H1 (cell line): ENCODE results near the gene LRP5. TPM values are rescaled to one million over a fixed set of nuclear protein-coding genes. Genes with fewer than 3 reads are reported as not detected.

Experiments used
- PHF8 ChIP-seq: fragments of 200-600 bp; sonication (generic); conservative IDR thresholded peaks from 2 replicates; pipeline ENCODE4 v1.7.1; 2012; ENCODE audit warnings: low read depth, mild to moderate bottlenecking, inconsistent platforms, low read length, moderate library complexity
- polyA plus RNA-seq, 7 experiments: library from polyadenylated mRNA; depleted of rRNA in 3 of 7; stranded (reverse) in 5 of 7; unstranded in 2 of 7; fragments of >200 nt in 5 of 7; fragments of 200-250 nt in 2 of 7; gene quantifications; 1 replicate in 5 of 7; 2 replicates in 1 of 7; 4 replicates in 1 of 7; pipeline versions ENCODE4 v1.2.1 to v1.2.3, GENCODE V29; 2011 to 2013; ENCODE audit warnings: missing spikeins in 2 of 7, mixed read lengths in 2 of 7
- total RNA-seq: library from RNA; stranded (reverse); fragmentation: NEBNext Ultra II Directional; extraction: Animal tissue kit (Norgen Biotek cat#: 25700); gene quantifications from 2 replicates; pipeline ENCODE4 v1.2.1, GENCODE V29; 2021
- TF ChIP-seq, protein P1 (sequence below): fragments of 300-600 bp; sonication (generic); IDR thresholded peaks from 2 replicates; pipeline ENCODE4 v1.7.1; 2012; ENCODE audit warnings: low read length, moderate library complexity, mild to moderate bottlenecking, inconsistent platforms; ENCODE audit not compliant: insufficient replicate concordance

LRP5 gene
- total and polyA plus RNA-seq, 2 of the 8 experiments (the other 6 are each of a cell fraction or from before 2014, with no cell fraction given): 19.0 to 38.9 TPM

- TF ChIP-seq, protein P1, sequence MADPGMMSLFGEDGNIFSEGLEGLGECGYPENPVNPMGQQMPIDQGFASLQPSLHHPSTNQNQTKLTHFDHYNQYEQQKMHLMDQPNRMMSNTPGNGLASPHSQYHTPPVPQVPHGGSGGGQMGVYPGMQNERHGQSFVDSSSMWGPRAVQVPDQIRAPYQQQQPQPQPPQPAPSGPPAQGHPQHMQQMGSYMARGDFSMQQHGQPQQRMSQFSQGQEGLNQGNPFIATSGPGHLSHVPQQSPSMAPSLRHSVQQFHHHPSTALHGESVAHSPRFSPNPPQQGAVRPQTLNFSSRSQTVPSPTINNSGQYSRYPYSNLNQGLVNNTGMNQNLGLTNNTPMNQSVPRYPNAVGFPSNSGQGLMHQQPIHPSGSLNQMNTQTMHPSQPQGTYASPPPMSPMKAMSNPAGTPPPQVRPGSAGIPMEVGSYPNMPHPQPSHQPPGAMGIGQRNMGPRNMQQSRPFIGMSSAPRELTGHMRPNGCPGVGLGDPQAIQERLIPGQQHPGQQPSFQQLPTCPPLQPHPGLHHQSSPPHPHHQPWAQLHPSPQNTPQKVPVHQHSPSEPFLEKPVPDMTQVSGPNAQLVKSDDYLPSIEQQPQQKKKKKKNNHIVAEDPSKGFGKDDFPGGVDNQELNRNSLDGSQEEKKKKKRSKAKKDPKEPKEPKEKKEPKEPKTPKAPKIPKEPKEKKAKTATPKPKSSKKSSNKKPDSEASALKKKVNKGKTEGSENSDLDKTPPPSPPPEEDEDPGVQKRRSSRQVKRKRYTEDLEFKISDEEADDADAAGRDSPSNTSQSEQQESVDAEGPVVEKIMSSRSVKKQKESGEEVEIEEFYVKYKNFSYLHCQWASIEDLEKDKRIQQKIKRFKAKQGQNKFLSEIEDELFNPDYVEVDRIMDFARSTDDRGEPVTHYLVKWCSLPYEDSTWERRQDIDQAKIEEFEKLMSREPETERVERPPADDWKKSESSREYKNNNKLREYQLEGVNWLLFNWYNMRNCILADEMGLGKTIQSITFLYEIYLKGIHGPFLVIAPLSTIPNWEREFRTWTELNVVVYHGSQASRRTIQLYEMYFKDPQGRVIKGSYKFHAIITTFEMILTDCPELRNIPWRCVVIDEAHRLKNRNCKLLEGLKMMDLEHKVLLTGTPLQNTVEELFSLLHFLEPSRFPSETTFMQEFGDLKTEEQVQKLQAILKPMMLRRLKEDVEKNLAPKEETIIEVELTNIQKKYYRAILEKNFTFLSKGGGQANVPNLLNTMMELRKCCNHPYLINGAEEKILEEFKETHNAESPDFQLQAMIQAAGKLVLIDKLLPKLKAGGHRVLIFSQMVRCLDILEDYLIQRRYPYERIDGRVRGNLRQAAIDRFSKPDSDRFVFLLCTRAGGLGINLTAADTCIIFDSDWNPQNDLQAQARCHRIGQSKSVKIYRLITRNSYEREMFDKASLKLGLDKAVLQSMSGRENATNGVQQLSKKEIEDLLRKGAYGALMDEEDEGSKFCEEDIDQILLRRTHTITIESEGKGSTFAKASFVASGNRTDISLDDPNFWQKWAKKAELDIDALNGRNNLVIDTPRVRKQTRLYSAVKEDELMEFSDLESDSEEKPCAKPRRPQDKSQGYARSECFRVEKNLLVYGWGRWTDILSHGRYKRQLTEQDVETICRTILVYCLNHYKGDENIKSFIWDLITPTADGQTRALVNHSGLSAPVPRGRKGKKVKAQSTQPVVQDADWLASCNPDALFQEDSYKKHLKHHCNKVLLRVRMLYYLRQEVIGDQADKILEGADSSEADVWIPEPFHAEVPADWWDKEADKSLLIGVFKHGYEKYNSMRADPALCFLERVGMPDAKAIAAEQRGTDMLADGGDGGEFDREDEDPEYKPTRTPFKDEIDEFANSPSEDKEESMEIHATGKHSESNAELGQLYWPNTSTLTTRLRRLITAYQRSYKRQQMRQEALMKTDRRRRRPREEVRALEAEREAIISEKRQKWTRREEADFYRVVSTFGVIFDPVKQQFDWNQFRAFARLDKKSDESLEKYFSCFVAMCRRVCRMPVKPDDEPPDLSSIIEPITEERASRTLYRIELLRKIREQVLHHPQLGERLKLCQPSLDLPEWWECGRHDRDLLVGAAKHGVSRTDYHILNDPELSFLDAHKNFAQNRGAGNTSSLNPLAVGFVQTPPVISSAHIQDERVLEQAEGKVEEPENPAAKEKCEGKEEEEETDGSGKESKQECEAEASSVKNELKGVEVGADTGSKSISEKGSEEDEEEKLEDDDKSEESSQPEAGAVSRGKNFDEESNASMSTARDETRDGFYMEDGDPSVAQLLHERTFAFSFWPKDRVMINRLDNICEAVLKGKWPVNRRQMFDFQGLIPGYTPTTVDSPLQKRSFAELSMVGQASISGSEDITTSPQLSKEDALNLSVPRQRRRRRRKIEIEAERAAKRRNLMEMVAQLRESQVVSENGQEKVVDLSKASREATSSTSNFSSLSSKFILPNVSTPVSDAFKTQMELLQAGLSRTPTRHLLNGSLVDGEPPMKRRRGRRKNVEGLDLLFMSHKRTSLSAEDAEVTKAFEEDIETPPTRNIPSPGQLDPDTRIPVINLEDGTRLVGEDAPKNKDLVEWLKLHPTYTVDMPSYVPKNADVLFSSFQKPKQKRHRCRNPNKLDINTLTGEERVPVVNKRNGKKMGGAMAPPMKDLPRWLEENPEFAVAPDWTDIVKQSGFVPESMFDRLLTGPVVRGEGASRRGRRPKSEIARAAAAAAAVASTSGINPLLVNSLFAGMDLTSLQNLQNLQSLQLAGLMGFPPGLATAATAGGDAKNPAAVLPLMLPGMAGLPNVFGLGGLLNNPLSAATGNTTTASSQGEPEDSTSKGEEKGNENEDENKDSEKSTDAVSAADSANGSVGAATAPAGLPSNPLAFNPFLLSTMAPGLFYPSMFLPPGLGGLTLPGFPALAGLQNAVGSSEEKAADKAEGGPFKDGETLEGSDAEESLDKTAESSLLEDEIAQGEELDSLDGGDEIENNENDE: no peak
- TF ChIP-seq PHF8: no peak
These were observed 159.3 kb downstream of the LRP5 start (continued) for GRCh38 chr11:68471360-68472340.
